GM12878 (cell line): ENCODE results near the gene TOGARAM1. TPM values are rescaled to one million over a fixed set of nuclear protein-coding genes. Genes with fewer than 3 reads are reported as not detected.

Experiments
- ATAC-seq: fragments of 200-7000 bp; cut with Tn5 transposase; 3 replicates; pipeline ENCODE4 v1.9.1; 2020; ENCODE audit warnings: mild to moderate bottlenecking, moderate library complexity
- BruUV-seq: library from RNA; stranded (reverse); fragments of 400-500 nt; replicated peaks from 2 replicates; lab custom pipeline; 2021; lab: Mats Ljungman, UMichigan
- CTCF ChIA-PET: fragments of 300-600 bp; sonication (Branson Sonifier 250); formaldehyde crosslinking; extraction: SDS; loops from one replicate; lab custom pipeline; 2021; ENCODE audit warnings: inconsistent platforms; lab: Yijun Ruan, JAX
- POLR2A ChIA-PET: fragments of 350-600 bp; formaldehyde crosslinking; extraction: SDS; loops from one replicate; lab custom pipeline; 2021; ENCODE audit warnings: inconsistent platforms; lab: Charles Lee
- RAD21 ChIA-PET: fragments of 300-600 bp; sonication (Branson Sonifier 250); formaldehyde crosslinking; loops from one replicate; lab custom pipeline; 2023; ENCODE audit warnings: antibody characterized with exemption; ENCODE audit not compliant: unreplicated experiment; lab: Charles Lee
- SMC1A ChIA-PET: fragments of 300-600 bp; sonication (Branson Sonifier 250); formaldehyde crosslinking; loops from one replicate; lab custom pipeline; 2023; ENCODE audit not compliant: unreplicated experiment, uncharacterized antibody; lab: Charles Lee
- DNase-seq: peaks from one replicate; pipeline ENCODE4 v3.0.0-alpha.2; 2011; ENCODE audit warnings: low read depth, low spot score
- FAIRE-seq: peaks from 3 replicates; lab custom pipeline; 2011; peaks lifted over from hg19 to GRCh38; lab: Jason Lieb, UNC
- H2AFZ ChIP-seq: 2 replicates; pipeline ENCODE4 v1.6.0; 2011; ENCODE audit warnings: low read depth, low read length, control low read depth; ENCODE audit not compliant: control insufficient read depth
- H3K27ac ChIP-seq: 2 replicates; pipeline ENCODE4 v1.5.1; 2011; ENCODE audit warnings: control low read depth; ENCODE audit not compliant: control insufficient read depth, insufficient read depth
- H3K27me3 ChIP-seq, 2 experiments: replicated peaks in 1 of 2; 2 replicates each; pipeline versions ENCODE4 v1.6.0 to v1.6.1; 2011; ENCODE audit warnings: low read length in 1 of 2; ENCODE audit not compliant: control insufficient read depth in 2 of 2, insufficient read depth in 2 of 2
- H3K36me3 ChIP-seq, 2 experiments: 2 replicates each; pipeline ENCODE4 v1.5.1; 2011; ENCODE audit warnings: low read length in 1 of 2; ENCODE audit not compliant: control insufficient read depth in 2 of 2, insufficient read depth in 2 of 2
- H3K4me1 ChIP-seq: 2 replicates; pipeline ENCODE4 v1.6.1; 2011; ENCODE audit warnings: mild to moderate bottlenecking, low read length, moderate library complexity, mixed read lengths; ENCODE audit not compliant: control insufficient read depth, insufficient read depth
- H3K4me2 ChIP-seq: 2 replicates; pipeline ENCODE4 v1.6.0; 2011; ENCODE audit warnings: control low read depth; ENCODE audit not compliant: control insufficient read depth, insufficient read depth
- H3K4me3 ChIP-seq: fragments of 200-600 bp; sonication (generic); 2 replicates; pipeline ENCODE4 v1.5.1; 2016
- H3K79me2 ChIP-seq: 2 replicates; pipeline ENCODE4 v1.6.0; 2011; ENCODE audit warnings: low read length; ENCODE audit not compliant: control insufficient read depth, insufficient read depth
- H3K9ac ChIP-seq: 2 replicates; pipeline ENCODE4 v1.8.0; 2011; ENCODE audit warnings: low read length, control low read depth, mixed read lengths; ENCODE audit not compliant: control insufficient read depth, insufficient read depth
- H3K9me3 ChIP-seq: replicated peaks from 3 replicates; pipeline ENCODE4 v1.5.1; 2011; ENCODE audit warnings: mild to moderate bottlenecking, low read length; ENCODE audit not compliant: control insufficient read depth, insufficient read depth
- H4K20me1 ChIP-seq: 2 replicates; pipeline ENCODE4 v1.6.0; 2011; ENCODE audit not compliant: control insufficient read depth, insufficient read depth
- CBFB ChIP-seq: IDR thresholded peaks from 2 replicates; pipeline ENCODE4 v1.6.1; 2016; ENCODE audit warnings: antibody characterized with exemption, low read depth
- CBX5 ChIP-seq: sonication (generic); IDR thresholded peaks from 2 replicates; pipeline ENCODE4 v1.6.1; 2016; ENCODE audit warnings: low read depth, moderate library complexity, mild to moderate bottlenecking, inconsistent platforms
- JUNB ChIP-seq: IDR thresholded peaks from 2 replicates; pipeline ENCODE4 v1.6.1; 2016; ENCODE audit warnings: antibody characterized with exemption, mild to moderate bottlenecking
- PAX8 ChIP-seq: fragments of 450-650 bp; IDR thresholded peaks from 2 replicates; pipeline ENCODE4 v1.6.1; 2017; ENCODE audit warnings: mild to moderate bottlenecking, moderate library complexity
- POLR2AphosphoS2 ChIP-seq: IDR thresholded peaks from 2 replicates; pipeline ENCODE4 v1.6.1; 2011; ENCODE audit warnings: low read depth, mild to moderate bottlenecking, low read length, improper control_type of control experiment, moderate library complexity
- RELB ChIP-seq: fragments of 450-650 bp; IDR thresholded peaks from 2 replicates; pipeline ENCODE4 v1.6.1; 2017; ENCODE audit warnings: low read depth, mild to moderate bottlenecking, moderate library complexity
- TCF12 ChIP-seq: IDR thresholded peaks from 2 replicates; pipeline ENCODE4 v1.6.1; 2011; ENCODE audit warnings: low read depth, mild to moderate bottlenecking, low read length
- WGBS: methylation state at CpG from one replicate; pipeline ENCODE4 v1.1.6; 2016; ENCODE audit warnings: low lambda C conversion rate; ENCODE audit not compliant: insufficient replicate concordance, insufficient coverage; ENCODE audit errors: missing lambda C conversion rate; 5-methylcytosine and 5-hydroxymethylcytosine counted together
- in situ Hi-C: fragments of 300-500 bp; cut with MboI; formaldehyde crosslinking; loops from 9 replicates; pipeline ENCODE4 v1.14.3; 2018; ENCODE audit warnings: mixed read lengths
- intact Hi-C: fragments of 100-400 bp; cut with micrococcal nuclease; formaldehyde crosslinking; loops from one replicate; pipeline ENCODE4 v1.14.2; 2022; ENCODE audit not compliant: unreplicated experiment
- polyA plus RNA-seq, 11 experiments: library from polyadenylated mRNA; depleted of rRNA in 4 of 11; unstranded in 6 of 11; stranded (reverse) in 5 of 11; fragments of >200 nt; fragmentation: Nextera tagmentation in 4 of 11; fragmentation: Illumina TruSeq in 1 of 11; extraction: Ambion mirVana in 4 of 11; extraction: Trizol in 1 of 11; gene quantifications; 1 replicate in 1 of 11; 2 replicates in 10 of 11; pipeline versions ENCODE4 v1.2.1 to v1.2.3, GENCODE V29; 2011 to 2016; ENCODE audit warnings: inconsistent platforms in 2 of 11, missing spikeins in 2 of 11, low read depth in 1 of 11
- total RNA-seq, 4 experiments: library from RNA; depleted of rRNA in 3 of 4; stranded (reverse); fragments of >200 nt in 3 of 4; fragmentation: Illumina TruSeq in 1 of 4; extraction: Trizol in 1 of 4; gene quantifications; 2 replicates each; pipeline versions ENCODE4 v1.2.1 to v1.2.3, GENCODE V29; 2013 to 2021

TOGARAM1 gene
- total and polyA plus RNA-seq, 10 of the 15 experiments (the other 5 are each of a cell fraction or from before 2014, with no cell fraction given) = 2.1 to 14.4 (median 7.2) TPM

GRCh38 chr14:44989497-44990440 lies 27.8 kb downstream of the TOGARAM1 start:
- H3K79me2 ChIP-seq = peaks cover 3% of the 10 kb centered on the region
- BruUV-seq = no TSS peak
- no peaks in the 10 kb centered on the region for H3K4me1 ChIP-seq
- H3K27me3 ChIP-seq = no peaks in the 10 kb centered on the region
- POLR2A ChIA-PET = interaction anchor here (0.9 kb wide), 1 partner anchor 31 kb away, joined by 3 read pairs; no protein-coding TSS in a partner anchor
- H4K20me1 ChIP-seq = no peaks in the 10 kb centered on the region
- FAIRE-seq (no peak), DNase-seq (no peak)
- no peak overlapping the region for H3K4me2 ChIP-seq
- in situ Hi-C loops (no loop called here), intact Hi-C loops (no loop called here)
- H3K27ac ChIP-seq = no peak overlapping the region
- peaks cover 0 to 4% of the 10 kb centered on the region in 2 experiments; a peak in 1 of 4 replicates for H3K36me3 ChIP-seq
- SMC1A ChIA-PET = interaction anchor here (0.6 to 1.6 kb wide), 2 partner anchors 8 to 106 kb away, joined by 3 to 4 read pairs; no protein-coding TSS in a partner anchor
- WGBS = 32% methylated on average over 3 of the region's 3 CpGs
- no peak overlapping the region for H3K4me3 ChIP-seq
- RAD21 ChIA-PET = no interaction called here
- peaks cover 14% of the 10 kb centered on the region for H3K9me3 ChIP-seq
- TF ChIP-seq TCF12 = no peak
- no peak for TF ChIP-seq CBFB
- TF ChIP-seq PAX8 = no peak
- no peak for TF ChIP-seq RELB
- TF ChIP-seq CBX5 = 0 out of 2 replicates have a peak, but pooled peaks have one; percentile 25
- TF ChIP-seq POLR2AphosphoS2 = no peak
- no peak for TF ChIP-seq JUNB
- TF ChIP-seq, all 136 proteins: peak for 1
- CTCF ChIA-PET = interaction anchor here (0.5 kb wide), 1 partner anchor 59 kb away, joined by 3 read pairs; no protein-coding TSS in a partner anchor
- peak; percentile 43 for ATAC-seq
- H2AFZ ChIP-seq = no peak overlapping the region
- H3K9ac ChIP-seq = no peak overlapping the region
